HG02763 (cell line): Measurements from ENCODE around the gene ENO1.
"Not testable (repeated sequence)": the region's sequence is repeated elsewhere in the genome, so short reads cannot be mapped to it uniquely, and the experiment has no call there.

Source experiments
- ATAC-seq: cut with Tn5 transposase; IDR thresholded peaks from one replicate; pipeline ENCODE4 v1.9.1; 2021; ENCODE audit warnings: mild to moderate bottlenecking, moderate library complexity; ENCODE audit not compliant: unreplicated experiment

ENO1 gene

GRCh38 chr1:8897505-8897904 lies 19.0 kb upstream of the ENO1 start:
- ATAC-seq = not testable (repeated sequence)

- not testable (repeated sequence) for ATAC-seq
Measured at GRCh38 chr1:8896775-8897174, 18.3 kb upstream of the ENO1 start.

GRCh38 chr1:8892026-8892425 lies 13.5 kb upstream of the ENO1 start:
- no peak for ATAC-seq

GRCh38 chr1:8891401-8891800 lies 12.9 kb upstream of the ENO1 start:
- ATAC-seq = no peak

GRCh38 chr1:8889925-8890785 lies 11.7 kb upstream of the ENO1 start:
- ATAC-seq = no peak

DNA sequence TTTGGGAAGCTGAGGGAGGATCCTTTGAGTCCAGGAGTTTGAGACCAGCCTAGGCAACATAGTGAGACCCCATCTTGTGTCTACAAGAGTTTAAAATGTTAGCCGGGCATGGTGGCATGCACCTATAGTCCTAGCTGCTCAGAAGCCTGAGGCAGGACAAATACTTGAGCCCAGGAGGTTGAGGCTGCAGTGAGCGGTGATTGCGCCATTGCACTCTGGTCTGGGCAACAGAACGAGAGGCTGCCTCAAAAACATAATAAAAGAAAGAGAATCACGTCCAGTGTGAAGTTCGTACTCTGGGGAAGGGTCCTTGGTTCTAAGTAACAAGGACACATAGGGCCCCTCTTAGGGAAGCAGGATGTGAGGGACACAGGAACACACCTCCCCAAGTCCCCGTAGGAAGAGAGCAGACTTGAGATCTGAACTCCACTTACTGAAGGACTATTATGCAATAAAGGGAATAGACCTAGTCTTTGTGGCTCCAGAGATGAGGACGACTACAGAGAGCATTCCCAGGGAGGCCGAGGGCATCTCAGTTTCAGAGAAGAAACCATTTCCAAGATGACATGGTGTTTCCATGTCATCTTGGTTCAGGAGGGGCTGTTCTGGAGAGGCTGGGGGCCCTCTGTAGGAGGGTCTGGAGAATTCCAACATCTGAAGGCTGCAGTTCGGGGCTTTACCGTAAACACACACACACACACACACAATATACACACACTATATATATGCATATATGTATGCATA lies 10.8 kb upstream of the ENO1 start:
- no peak for ATAC-seq

DNA sequence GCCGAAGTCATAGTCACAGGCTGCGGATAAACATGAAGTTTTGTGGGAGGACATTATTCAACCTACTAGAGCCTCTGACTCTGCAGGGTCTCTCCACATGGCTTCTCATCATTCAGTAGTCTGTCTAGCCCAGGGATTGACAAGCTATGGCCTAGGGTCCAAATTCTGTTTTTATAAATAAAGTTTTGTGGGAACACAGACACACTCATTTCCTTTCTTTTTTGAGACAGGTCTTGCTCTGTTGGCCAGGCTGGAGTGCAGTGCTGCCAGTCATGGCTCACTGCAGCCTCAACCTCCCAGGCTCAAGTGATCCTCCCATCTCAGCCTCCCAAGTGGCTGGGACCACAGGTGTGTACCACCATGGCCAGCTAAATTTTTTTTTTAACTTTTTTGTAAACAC lies 8.1 kb upstream of the ENO1 start:
- no peak for ATAC-seq

DNA sequence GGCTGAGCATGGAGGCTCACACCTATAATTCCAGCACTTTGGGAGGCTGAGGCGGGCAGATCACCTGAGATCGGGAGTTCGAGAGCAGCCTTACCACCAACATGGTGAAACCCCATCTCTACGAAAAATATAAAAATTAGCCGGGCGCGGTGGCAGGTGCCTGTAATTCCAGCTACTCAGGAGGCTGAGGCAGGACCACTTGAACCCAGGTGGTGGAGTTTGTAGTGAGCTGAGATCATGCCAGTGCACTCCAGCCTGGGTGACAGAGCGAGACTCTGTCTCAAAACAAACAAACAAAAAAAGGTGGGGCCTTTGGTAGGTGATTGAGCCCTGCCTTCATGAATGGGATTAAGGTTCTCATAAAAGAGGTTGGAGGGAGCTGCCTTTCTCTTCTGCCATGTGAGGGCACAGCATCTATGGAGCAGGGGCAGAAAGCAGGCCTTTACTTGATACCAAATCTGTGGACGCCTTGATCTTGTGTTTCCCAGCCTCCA lies 7.6 kb upstream of the ENO1 start:
- not testable (repeated sequence) for ATAC-seq

DNA sequence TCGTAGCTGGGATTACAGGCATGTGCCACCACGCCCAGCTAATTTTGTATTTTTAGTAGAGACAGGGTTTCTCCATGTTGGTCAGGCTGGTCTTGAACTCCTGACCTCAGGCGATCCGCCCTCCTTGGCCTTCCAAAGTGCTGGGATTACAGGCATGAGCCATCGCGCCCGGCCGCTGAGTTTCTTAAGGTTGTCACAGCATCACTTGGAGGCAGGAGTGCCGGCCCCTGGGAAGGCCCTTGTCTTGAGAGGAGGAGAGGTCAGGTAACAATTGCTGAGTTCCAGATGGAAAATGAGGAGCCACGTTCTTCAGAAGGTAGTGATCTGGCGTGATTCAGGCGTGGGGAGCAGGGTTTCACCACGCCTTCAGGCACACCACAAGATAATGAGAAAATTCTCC lies 5.6 kb upstream of the ENO1 start:
- ATAC-seq = not testable (repeated sequence)

DNA sequence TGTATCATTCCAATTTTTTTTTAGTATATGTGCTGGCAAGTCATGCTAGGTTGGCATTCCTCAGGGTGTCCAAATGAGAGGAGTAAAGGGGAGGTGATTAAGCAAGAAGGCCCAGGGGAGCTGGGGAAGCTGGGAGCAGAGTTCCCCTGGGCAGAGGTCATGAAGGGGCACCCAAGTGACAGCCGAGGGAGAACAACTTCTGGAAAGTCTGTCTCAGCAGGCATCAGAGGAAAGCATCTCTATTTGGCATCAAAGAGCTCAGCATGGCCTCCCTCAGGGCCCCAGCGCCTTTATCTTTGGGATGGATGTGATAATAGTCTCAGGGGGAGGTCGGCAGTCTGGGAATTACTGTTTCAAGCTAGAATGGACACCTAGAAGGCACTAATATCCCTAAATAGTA lies 5.0 kb upstream of the ENO1 start:
- no peak for ATAC-seq

GRCh38 chr1:8879922-8880676 lies 1.6 kb upstream of the ENO1 start:
- no peak for ATAC-seq

GRCh38 chr1:8879464-8879921 lies 1.0 kb upstream of the ENO1 start:
- ATAC-seq = no peak

DNA sequence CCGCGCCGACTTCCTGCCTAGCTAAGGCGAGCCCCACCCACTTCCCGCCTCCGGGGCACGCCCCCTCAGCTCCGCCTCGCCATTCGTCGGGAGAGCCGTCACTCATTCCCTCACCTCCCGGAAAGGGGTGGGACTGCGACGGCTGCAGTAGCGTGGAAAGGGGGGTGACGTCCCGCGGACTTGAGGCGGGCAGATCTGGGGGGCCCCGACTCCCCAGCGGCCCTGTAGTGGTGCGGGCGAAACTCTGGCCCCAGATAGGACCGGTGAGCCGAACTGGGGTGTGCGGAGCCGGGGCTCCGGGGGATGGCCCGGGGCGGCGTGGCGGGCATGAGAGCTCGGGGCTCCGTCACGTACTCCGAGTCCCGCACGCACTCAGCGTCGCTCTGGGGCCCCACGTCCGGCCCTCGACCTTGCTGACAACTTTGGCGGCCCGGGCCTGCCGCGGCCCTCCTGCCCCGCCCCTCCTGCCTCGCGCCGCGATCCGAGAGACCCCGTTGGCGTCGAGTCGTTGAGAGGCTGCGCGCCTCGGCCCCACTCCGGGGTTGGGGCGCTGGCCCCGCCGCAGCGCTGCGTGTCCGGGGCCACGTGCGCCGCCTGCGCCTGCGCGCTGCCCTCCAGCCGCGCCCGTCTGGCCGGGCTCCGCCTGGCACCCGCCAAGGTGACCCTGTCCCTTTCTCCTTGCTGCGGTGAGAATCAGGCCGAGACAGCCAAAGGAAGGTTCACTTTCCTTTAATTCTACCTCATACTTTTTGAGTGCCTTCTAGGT lies 395 bp upstream of the ENO1 start:
- peak; percentile 73 for ATAC-seq

- no peak for ATAC-seq
Measured at GRCh38 chr1:8876087-8876486, 2.4 kb downstream of the ENO1 start.

- no peak for ATAC-seq
Measured at GRCh38 chr1:8875216-8875861, 3.1 kb downstream of the ENO1 start.

DNA sequence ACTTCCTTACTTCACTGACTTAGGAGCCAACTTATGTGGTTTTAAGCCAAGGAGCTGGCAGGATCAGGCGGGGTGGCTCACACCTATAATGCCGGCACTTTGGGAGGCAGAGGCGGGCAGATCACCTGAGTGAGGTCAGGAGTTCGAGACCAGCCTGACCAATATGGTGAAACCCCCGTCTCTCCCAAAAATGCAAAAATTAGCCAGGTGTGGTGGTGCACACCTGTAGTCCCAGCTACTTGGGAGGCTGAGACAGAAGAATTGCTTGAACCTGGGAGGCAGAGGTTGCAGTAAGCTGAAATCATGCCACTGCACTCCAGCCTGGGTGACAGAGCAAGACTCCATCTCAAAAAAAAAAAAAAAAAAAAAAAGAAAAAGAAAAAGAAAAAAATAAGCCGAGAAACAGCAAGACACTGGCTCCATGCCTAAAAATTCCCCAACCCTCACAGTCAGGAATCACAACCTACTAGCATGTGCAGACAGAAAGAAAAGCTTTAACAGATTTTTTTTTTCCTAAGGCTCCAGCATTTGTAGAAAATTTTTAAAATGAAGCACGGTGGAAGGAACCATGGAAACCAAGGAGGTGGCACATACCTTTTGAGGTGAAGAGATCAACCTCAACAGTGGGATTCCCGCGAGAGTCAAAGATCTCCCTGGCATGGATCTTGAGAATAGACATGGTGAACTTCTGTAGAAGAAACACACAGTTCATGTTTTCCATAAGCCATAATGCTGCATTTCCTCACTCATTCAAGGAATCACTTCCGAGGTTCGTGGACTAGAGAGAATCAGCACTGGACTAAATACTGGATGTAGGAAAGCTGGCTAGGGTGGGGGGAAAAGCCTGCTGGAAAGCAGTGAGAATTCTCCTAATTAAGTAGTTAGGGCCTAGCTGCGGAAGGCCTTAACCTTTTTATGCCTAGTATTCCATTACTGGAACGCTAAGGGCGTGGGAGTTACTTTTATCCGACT lies 4.0 kb downstream of the ENO1 start:
- no peak for ATAC-seq

GRCh38 chr1:8873506-8874229 lies 4.8 kb downstream of the ENO1 start:
- ATAC-seq = no peak

GRCh38 chr1:8873001-8873400 lies 5.5 kb downstream of the ENO1 start:
- no peak for ATAC-seq
